HG03460 (cell line): ENCODE results near the gene RFX2.
"Not testable (repeated sequence)": the region's sequence is repeated elsewhere in the genome, so short reads cannot be mapped to it uniquely, and the experiment has no call there.

Experiments
- ATAC-seq: cut with Tn5 transposase; IDR thresholded peaks from one replicate; pipeline ENCODE4 v1.9.1; 2021; ENCODE audit not compliant: unreplicated experiment

The RFX2 gene

GRCh38 chr19:5974721-5975387 lies 135.4 kb downstream of the RFX2 start:
- ATAC-seq: no peak

GRCh38 chr19:5973867-5974635 lies 136.2 kb downstream of the RFX2 start:
- ATAC-seq: no peak

- no peak for ATAC-seq
Observed at GRCh38 chr19:5973376-5973775, 136.9 kb downstream of the RFX2 start.

- ATAC-seq: no peak
Observed at GRCh38 chr19:5972355-5972731, 138.0 kb downstream of the RFX2 start.

- ATAC-seq: no peak
Observed at GRCh38 chr19:5971714-5972354, 138.5 kb downstream of the RFX2 start.

- ATAC-seq: no peak
Observed at GRCh38 chr19:5969476-5969875, 140.8 kb downstream of the RFX2 start.

GRCh38 chr19:5968431-5969373 lies 141.6 kb downstream of the RFX2 start:
- no peak for ATAC-seq

- ATAC-seq: no peak
Observed at GRCh38 chr19:5967994-5968430, 142.3 kb downstream of the RFX2 start.

- no peak for ATAC-seq
Observed at GRCh38 chr19:5967571-5967970, 142.7 kb downstream of the RFX2 start.

GRCh38 chr19:5966941-5967340 lies 143.4 kb downstream of the RFX2 start:
- no peak for ATAC-seq

GRCh38 chr19:5966215-5966614 lies 144.1 kb downstream of the RFX2 start:
- no peak for ATAC-seq

GRCh38 chr19:5964816-5965565 lies 145.3 kb downstream of the RFX2 start:
- no peak for ATAC-seq

GRCh38 chr19:5963855-5964254 lies 146.4 kb downstream of the RFX2 start:
- no peak for ATAC-seq

GRCh38 chr19:5963259-5963658 lies 147.0 kb downstream of the RFX2 start:
- ATAC-seq: not testable (repeated sequence)

GRCh38 chr19:5961969-5962945 lies 148.0 kb downstream of the RFX2 start:
- no peak for ATAC-seq

- ATAC-seq: not testable (repeated sequence)
Observed at GRCh38 chr19:5961641-5961968, 148.7 kb downstream of the RFX2 start.

GRCh38 chr19:5960005-5961001 lies 150.0 kb downstream of the RFX2 start:
- no peak for ATAC-seq
